Lower leg skin (tissue), 3 donors: Measurements from ENCODE around the gene MPP3.

ENCODE experiments used
- CTCF ChIP-seq, 3 donors: fragments of 450-650 bp; IDR thresholded peaks; one replicate each; pipeline ENCODE4 v1.5.1; 2016; ENCODE audit warnings: antibody characterized with exemption in 3 of 3, mild to moderate bottlenecking in 3 of 3, moderate library complexity in 2 of 3
- POLR2A ChIP-seq, 2 donors: fragments of 450-650 bp; IDR thresholded peaks; one replicate each; pipeline ENCODE4 v1.6.1; 2016 to 2017; ENCODE audit warnings: antibody characterized with exemption in 2 of 2, mild to moderate bottlenecking in 1 of 2, moderate library complexity in 1 of 2

- TF ChIP-seq CTCF (IDR thresholded peaks at IDR 0.05) (peak in 2 of 3 donors; percentile 90 to 96), POLR2A (IDR thresholded peaks at IDR 0.05) (no peak)
These were observed 72.6 kb downstream of the MPP3 start for GRCh38 chr17:43760254-43760852.
